CD4-positive, CD25-positive, alpha-beta regulatory T cell (primary cell): Measurements from ENCODE around the gene CDC42BPG. TPM values are rescaled to one million over a fixed set of nuclear protein-coding genes. Genes with fewer than 3 reads are reported as not detected.

Experiments
- ATAC-seq, 2 donors: fragments of 150-1000 bp; cut with Tn5 transposase; one replicate each; pipeline ENCODE4 v1.10.0; 2021; ENCODE audit warnings: low read depth in 2 of 2, moderate number of reproducible peaks in 2 of 2, moderate library complexity in 1 of 2
- DNase-seq, 3 donors: peaks; one replicate each; pipeline versions ENCODE4 v3.0.0 to v3.0.0-alpha.2; 2012 to 2022; ENCODE audit warnings: mixed read lengths in 1 of 3
- H3K27ac ChIP-seq: one replicate; pipeline ENCODE4 v1.7.0; 2013; ENCODE audit warnings: mild to moderate bottlenecking, low read length; ENCODE audit not compliant: insufficient read depth, poor library complexity, severe bottlenecking
- H3K27me3 ChIP-seq: one replicate; pipeline ENCODE4 v1.7.0; 2013; ENCODE audit warnings: low read length; ENCODE audit not compliant: control insufficient read depth, insufficient read depth
- H3K36me3 ChIP-seq: one replicate; pipeline ENCODE4 v1.7.0; 2013; ENCODE audit warnings: mild to moderate bottlenecking, low read length, moderate library complexity; ENCODE audit not compliant: control insufficient read depth, insufficient read depth
- H3K4me1 ChIP-seq: 2 replicates; pipeline ENCODE4 v1.7.0; 2013; ENCODE audit warnings: mild to moderate bottlenecking, low read length; ENCODE audit not compliant: insufficient read depth, control insufficient read depth, poor library complexity, severe bottlenecking
- H3K4me3 ChIP-seq: one replicate; pipeline ENCODE4 v1.7.0; 2013; ENCODE audit warnings: low read depth, mild to moderate bottlenecking, low read length, moderate library complexity
- H3K9me3 ChIP-seq, 2 experiments: 1 replicate in 1 of 2; 2 replicates in 1 of 2; pipeline ENCODE4 v1.7.0; 2013; ENCODE audit warnings: low read length in 2 of 2, mild to moderate bottlenecking in 1 of 2, moderate library complexity in 1 of 2; ENCODE audit not compliant: control insufficient read depth in 2 of 2
- H3K27ac Mint-ChIP-seq, 3 donors: one replicate each; pipeline ENCODE4 v1.8.0; 2020 to 2022; ENCODE audit warnings: mild to moderate bottlenecking in 3 of 3, mixed read lengths in 3 of 3, moderate library complexity in 2 of 3
- H3K27me3 Mint-ChIP-seq: one replicate; pipeline ENCODE4 v1.8.0; 2022; ENCODE audit warnings: mild to moderate bottlenecking, mixed read lengths
- H3K36me3 Mint-ChIP-seq: one replicate; pipeline ENCODE4 v1.8.0; 2020; ENCODE audit warnings: mixed read lengths
- H3K4me1 Mint-ChIP-seq, 4 donors: one replicate each; pipeline ENCODE4 v1.8.0; 2020 to 2022; ENCODE audit warnings: mixed read lengths in 4 of 4, mild to moderate bottlenecking in 1 of 4
- H3K4me3 Mint-ChIP-seq, 4 donors: one replicate each; pipeline ENCODE4 v1.8.0; 2020 to 2022; ENCODE audit warnings: mild to moderate bottlenecking in 4 of 4, mixed read lengths in 4 of 4, moderate library complexity in 3 of 4
- H3K9me3 Mint-ChIP-seq, 7 donors: one replicate each; pipeline ENCODE4 v1.8.0; 2020 to 2022; ENCODE audit warnings: mixed read lengths in 7 of 7, mild to moderate bottlenecking in 3 of 7, moderate library complexity in 2 of 7
- polyA plus RNA-seq, 4 donors: library from polyadenylated mRNA; unstranded; fragments of 300-500 nt; fragmentation: Illumina TruSeq; gene quantifications; one replicate each; pipeline ENCODE4 v1.2.3, GENCODE V29; 2021
- total RNA-seq: library from RNA; stranded (reverse); gene quantifications from one replicate; pipeline ENCODE4 v1.2.3, GENCODE V29; 2022

The CDC42BPG gene
- total and polyA plus RNA-seq, 5 donors from 2014 or later: 0.11 to 11.6 (median 0.13) TPM; not detected in 2

DNA sequence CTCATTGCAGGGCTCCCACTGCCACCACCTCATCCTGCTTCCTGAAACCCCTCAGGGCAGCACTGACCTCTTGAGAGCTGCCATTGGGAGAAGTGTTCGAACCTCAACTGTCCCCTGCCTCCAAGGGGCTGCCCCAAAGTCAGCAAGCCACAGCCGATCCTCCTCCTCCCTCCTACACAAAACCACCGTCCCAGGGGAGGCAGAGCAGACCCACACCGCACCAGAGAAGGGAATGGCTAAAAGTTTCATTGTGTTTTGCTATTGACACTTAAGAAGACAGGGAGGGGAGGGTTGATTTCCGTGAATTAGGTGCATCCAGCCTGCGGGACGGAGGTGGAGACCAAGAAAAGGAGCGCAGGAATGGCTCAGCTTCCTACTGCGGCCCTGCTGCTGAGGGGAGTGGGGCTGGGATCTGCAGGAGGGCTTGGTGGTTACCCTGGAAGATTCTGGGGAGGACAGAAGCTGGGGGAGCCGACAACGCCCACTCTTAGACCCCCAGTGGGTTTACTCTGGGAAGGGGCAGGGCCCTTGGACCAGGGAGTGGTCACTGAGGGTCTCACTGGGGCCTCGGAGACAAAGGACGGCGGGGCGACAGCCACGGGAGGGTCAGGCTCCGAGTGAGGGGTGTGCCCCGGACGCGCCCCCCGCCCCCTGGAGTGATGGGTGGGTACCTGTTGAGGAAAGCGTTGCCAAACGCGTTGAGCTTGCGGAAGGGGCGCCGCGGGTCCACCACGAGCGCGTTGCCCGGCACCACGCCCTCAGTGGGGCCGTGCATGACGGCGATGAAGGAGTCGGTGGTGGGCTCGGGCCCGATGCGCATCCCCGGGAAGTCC is 33.2 kb upstream of the CDC42BPG start:
- Mint-ChIP-seq H3K27me3 (no peaks in the 10 kb centered on the region), H3K27ac (peak overlapping the region; percentile 91 to 98 (median 96)), H3K4me3 (peak overlapping the region; percentile 96 to 100 (median 100)), H3K36me3 (peaks cover 42% of the 10 kb centered on the region), H3K9me3 (peaks cover 0 to 3% (median 0%) of the 10 kb centered on the region in 7 donors), H3K4me1 (peaks cover 0 to 65% (median 41%) of the 10 kb centered on the region in 4 donors)
- Histone ChIP-seq H3K27me3 (no peaks in the 10 kb centered on the region), H3K9me3 (no peaks in the 10 kb centered on the region), H3K4me3 (peak overlapping the region; percentile 94), H3K36me3 (peaks cover 26% of the 10 kb centered on the region), H3K27ac (peak overlapping the region; percentile 78), H3K4me1 (peaks cover 73% of the 10 kb centered on the region)
- peak in 1 of 2 donors; percentile 0 for ATAC-seq
- DNase-seq: no peak

DNA sequence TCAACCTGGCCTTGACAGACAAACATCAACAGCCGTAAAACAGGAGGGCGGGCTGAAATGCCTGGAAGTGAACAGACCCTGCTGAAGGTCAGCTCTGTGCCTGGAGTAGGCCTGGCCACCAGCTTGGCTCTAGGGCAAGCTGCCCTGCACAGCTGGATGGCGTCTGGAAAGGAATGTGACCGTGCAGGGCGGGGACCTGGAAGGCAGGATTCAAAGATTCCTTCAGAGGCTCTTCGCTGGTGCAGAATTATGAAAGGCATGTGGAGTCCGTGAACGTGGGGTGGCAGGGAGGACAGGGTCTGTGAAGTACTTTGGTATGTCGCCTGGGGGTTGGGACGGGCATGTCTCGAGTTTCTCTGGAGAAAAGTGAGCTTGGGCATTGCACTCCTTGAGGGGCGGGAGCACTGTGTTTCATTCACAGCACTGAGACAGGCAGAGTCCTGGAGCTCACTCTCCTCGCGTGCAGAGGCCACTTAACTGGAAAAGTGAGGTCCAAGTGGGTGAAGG is 32.4 kb upstream of the CDC42BPG start:
- Mint-ChIP-seq H3K36me3 (peaks cover 43% of the 10 kb centered on the region), H3K4me1 (peaks cover 0 to 72% (median 42%) of the 10 kb centered on the region in 4 donors), H3K4me3 (peak overlapping the region; percentile 96 to 100 (median 100)), H3K9me3 (peaks cover 0 to 3% (median 0%) of the 10 kb centered on the region in 7 donors), H3K27me3 (no peaks in the 10 kb centered on the region), H3K27ac (peak overlapping the region; percentile 91 to 96 (median 92))
- no peaks in the 10 kb centered on the region for H3K27me3 ChIP-seq
- peaks cover 80% of the 10 kb centered on the region for H3K4me1 ChIP-seq
- H3K27ac ChIP-seq: peak overlapping the region; percentile 78
- H3K36me3 ChIP-seq: peaks cover 33% of the 10 kb centered on the region
- no peaks in the 10 kb centered on the region for H3K9me3 ChIP-seq
- no peak for ATAC-seq
- DNase-seq: no peak
- peak overlapping the region; percentile 94 for H3K4me3 ChIP-seq

DNA sequence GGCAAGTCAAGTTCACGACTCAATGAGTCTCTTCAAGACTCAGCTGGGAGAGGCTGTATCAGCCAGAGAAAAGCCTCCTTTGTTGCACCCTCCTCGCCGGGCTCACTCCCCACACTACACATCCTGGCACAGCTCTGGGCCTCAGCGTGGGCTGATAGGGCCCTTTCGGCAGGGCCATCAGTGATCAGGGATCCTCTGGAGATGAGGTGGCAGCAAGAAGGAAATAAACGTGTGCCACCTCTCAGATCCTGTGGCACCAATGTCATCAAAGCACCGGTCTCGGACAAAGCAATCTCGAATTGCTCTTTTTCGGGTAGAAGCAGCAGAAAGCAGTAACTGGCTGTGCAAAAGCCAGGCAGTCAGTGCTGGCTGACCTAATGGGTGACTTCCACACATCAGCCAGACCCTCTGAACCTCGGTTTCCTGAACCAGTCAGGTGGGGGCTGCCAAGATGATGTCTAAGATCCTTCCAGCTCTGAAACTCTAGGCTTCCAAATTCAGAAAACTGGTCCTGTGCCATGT is 31.8 kb upstream of the CDC42BPG start:
- H3K27me3 ChIP-seq: no peaks in the 10 kb centered on the region
- peak overlapping the region; percentile 94 for H3K4me3 ChIP-seq
- no peak for ATAC-seq
- peaks cover 46% of the 10 kb centered on the region for H3K36me3 Mint-ChIP-seq
- H3K4me1 ChIP-seq: peaks cover 86% of the 10 kb centered on the region
- DNase-seq: peak in 1 of 3 donors; percentile 56
- peak overlapping the region; percentile 96 to 100 (median 100) for H3K4me3 Mint-ChIP-seq
- peak overlapping the region; percentile 78 for H3K27ac ChIP-seq
- H3K9me3 ChIP-seq: no peaks in the 10 kb centered on the region
- peaks cover 0 to 3% (median 0%) of the 10 kb centered on the region in 7 donors for H3K9me3 Mint-ChIP-seq
- peak overlapping the region; percentile 91 to 96 (median 92) for H3K27ac Mint-ChIP-seq
- H3K36me3 ChIP-seq: peaks cover 39% of the 10 kb centered on the region
- no peaks in the 10 kb centered on the region for H3K27me3 Mint-ChIP-seq
- H3K4me1 Mint-ChIP-seq: peaks cover 2 to 74% (median 46%) of the 10 kb centered on the region in 4 donors

DNA sequence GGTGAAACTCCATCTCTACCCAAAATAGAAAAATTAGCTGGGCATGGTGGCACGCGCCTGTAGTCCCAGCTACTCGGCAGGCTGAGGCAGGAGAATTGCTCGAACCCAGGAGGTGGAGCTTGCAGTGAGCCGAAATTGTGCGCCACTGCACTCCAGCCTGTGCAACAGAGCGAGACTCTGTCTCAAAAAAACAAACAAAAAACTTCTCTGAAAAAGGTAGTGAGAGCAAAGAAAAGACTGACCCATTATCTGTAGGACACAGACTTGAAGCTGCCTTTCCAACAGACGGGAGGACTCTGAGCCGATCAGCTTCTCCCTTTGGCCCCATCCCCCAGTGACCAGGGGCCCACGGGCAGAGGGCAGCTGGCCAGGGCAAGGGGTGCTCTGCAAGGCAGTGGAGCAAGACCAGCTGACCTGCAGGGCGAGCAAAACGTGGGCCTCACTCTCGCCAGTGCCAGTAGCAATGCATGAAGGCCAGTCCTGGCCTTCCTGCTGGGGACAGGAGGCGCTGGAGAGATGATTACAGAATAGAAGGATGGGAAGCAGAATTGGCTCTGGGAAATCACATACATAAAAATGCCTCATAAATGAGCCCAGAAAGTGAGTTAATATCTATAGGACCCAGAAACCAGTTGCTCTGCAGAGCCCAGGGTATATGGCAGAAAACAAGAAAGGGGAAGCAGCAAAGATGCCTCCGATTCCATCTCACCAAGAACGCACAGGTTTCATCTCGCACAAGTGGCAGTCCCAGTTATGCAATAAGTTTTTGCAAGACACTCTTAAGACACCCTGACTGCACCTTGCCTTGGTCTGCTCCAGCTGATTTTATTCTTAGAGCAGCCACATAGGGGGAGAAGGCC is 31.1 kb upstream of the CDC42BPG start:
- ATAC-seq (no peak), DNase-seq (no peak)
- Mint-ChIP-seq H3K36me3 (peaks cover 48% of the 10 kb centered on the region), H3K27ac (peak overlapping the region; percentile 91 to 96 (median 92)), H3K4me3 (peak overlapping the region; percentile 96 to 100 (median 100)), H3K4me1 (peaks cover 5 to 74% (median 45%) of the 10 kb centered on the region in 4 donors), H3K9me3 (peaks cover 0 to 3% (median 0%) of the 10 kb centered on the region in 7 donors), H3K27me3 (no peaks in the 10 kb centered on the region)
- Histone ChIP-seq H3K9me3 (no peaks in the 10 kb centered on the region), H3K36me3 (peaks cover 46% of the 10 kb centered on the region), H3K4me3 (peak overlapping the region; percentile 94), H3K27ac (peak overlapping the region; percentile 78), H3K4me1 (peaks cover 86% of the 10 kb centered on the region), H3K27me3 (no peaks in the 10 kb centered on the region)

DNA sequence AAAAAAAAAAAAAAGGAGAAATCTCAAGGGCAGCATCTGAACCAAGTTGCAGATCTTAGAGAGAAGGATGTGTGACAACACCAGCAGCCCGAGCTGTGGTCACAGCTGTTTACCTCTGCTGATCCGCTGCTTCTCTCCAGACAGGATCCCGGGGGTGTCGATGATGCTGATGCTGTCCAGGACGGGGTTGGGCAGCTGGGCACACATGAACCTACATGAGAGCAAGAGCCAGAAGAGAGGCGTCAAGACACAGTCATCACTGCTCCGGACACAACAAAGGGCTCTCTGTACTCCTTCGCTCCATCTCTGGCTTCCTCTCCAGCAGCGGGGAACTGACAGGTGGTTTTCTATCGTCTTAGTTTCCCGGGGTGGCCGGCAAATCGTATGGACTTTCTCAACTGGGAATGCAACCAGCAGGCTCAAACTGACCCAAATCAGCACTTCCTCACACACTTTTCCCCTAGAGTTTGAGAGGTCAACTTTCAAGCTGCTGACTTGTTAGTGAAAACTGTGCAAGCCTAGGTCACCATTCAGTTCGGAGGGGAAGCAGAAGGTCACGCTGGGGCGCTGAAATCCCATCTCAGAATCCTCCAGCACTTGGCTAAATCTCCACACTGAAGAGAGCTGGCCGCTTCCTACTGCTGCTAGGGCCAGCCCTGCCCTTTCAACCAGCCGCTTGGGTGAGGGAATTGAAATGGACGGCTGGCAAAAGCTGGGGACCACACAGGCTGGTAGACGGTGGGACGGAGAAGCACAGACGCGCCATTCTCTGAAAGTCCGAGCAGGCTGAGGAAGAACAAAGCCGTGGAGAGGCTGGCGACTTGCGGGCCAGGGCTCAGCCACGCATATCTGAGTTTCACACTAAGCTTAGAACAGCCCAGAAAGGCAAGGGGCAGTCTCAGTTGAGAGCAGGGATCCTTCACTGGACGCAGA is 30.1 kb upstream of the CDC42BPG start:
- ATAC-seq (no peak), DNase-seq (peak in 2 of 3 donors; percentile 33 to 51)
- H3K27me3 Mint-ChIP-seq: no peaks in the 10 kb centered on the region
- Histone ChIP-seq H3K4me1 (peaks cover 86% of the 10 kb centered on the region), H3K27me3 (no peaks in the 10 kb centered on the region), H3K9me3 (no peaks in the 10 kb centered on the region), H3K27ac (peak overlapping the region; percentile 78), H3K4me3 (peak overlapping the region; percentile 94), H3K36me3 (peaks cover 52% of the 10 kb centered on the region)
- H3K4me3 Mint-ChIP-seq: peak overlapping the region; percentile 96 to 100 (median 100)
- peaks cover 0 to 3% (median 0%) of the 10 kb centered on the region in 7 donors for H3K9me3 Mint-ChIP-seq
- peaks cover 48% of the 10 kb centered on the region for H3K36me3 Mint-ChIP-seq
- H3K4me1 Mint-ChIP-seq: peaks cover 5 to 74% (median 40%) of the 10 kb centered on the region in 4 donors
- peak overlapping the region; percentile 91 to 97 (median 96) for H3K27ac Mint-ChIP-seq

DNA sequence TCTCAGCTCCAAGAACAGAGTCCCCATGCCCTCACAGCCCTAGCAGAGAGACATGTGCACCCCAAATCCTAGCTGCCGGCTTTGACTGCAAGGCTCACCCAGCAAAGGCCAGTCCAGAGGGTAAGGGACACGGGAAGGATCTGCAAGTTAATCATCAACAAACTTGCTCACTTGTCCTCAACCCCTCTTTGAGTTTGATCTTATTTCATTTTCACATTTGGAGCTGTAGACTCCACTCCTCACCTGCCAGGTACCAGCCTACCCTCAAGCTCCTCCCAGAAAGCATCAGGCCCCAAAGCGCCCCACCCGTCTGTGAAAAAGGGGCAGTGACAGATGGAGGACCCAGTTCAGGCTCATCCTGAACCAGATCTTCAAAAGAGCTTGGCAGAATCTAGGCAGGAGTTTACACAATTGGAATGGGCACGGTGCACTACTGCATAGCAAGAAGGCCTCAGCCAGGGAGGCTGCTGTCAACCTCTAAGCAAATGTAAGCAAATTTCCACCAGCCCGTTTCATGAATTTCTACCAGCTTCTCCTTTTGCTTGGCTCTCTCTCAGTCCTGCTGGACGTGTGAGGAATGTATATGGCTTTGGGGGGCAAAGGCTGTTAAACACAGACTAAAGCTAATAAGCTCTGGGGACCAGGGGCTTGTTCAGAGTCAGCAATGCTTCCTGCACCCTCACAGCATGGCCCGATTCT is 28.5 kb upstream of the CDC42BPG start:
- Histone ChIP-seq H3K27ac (peak overlapping the region; percentile 80), H3K4me1 (peaks cover 93% of the 10 kb centered on the region), H3K27me3 (no peaks in the 10 kb centered on the region), H3K36me3 (peaks cover 59% of the 10 kb centered on the region), H3K4me3 (peak overlapping the region; percentile 68), H3K9me3 (no peaks in the 10 kb centered on the region)
- Mint-ChIP-seq H3K27ac (peak overlapping the region; percentile 67 to 77 (median 75)), H3K4me3 (peak overlapping the region; percentile 77 to 98 (median 86)), H3K4me1 (peaks cover 10 to 80% (median 48%) of the 10 kb centered on the region in 4 donors), H3K36me3 (peaks cover 57% of the 10 kb centered on the region), H3K27me3 (no peaks in the 10 kb centered on the region), H3K9me3 (peaks cover 0 to 3% (median 0%) of the 10 kb centered on the region in 7 donors)
- ATAC-seq (peak in 1 of 2 donors; percentile 13), DNase-seq (peak in 1 of 3 donors; percentile 25)
